Panc1 (cell line): ENCODE results near the gene VWA3B. TPM values are rescaled to one million over a fixed set of nuclear protein-coding genes. Genes with fewer than 3 reads are reported as not detected.

Source experiments
- ATAC-seq: fragments of 200-7000 bp; cut with Tn5 transposase; 2 replicates; pipeline ENCODE4 v1.9.1; 2020; ENCODE audit warnings: mild to moderate bottlenecking, moderate library complexity
- BruUV-seq: library from RNA; stranded (reverse); fragments of 400-500 nt; replicated peaks from 2 replicates; lab custom pipeline; 2021; lab: Mats Ljungman, UMichigan
- CTCF ChIA-PET: fragments of 300-600 bp; sonication (Branson Sonifier 250); formaldehyde crosslinking; loops from one replicate; lab custom pipeline; 2022; ENCODE audit warnings: antibody characterized with exemption; lab: Charles Lee
- POLR2A ChIA-PET: fragments of 300-600 bp; sonication (Branson Sonifier 250); formaldehyde crosslinking; loops from one replicate; lab custom pipeline; 2022; ENCODE audit warnings: antibody characterized with exemption; lab: Charles Lee
- DNase-seq: peaks from one replicate; pipeline ENCODE4 v3.0.0-alpha.2; 2010; ENCODE audit warnings: low read depth, low spot score
- H3K27ac ChIP-seq: 2 replicates; pipeline ENCODE4 v1.5.1; 2011; ENCODE audit warnings: mild to moderate bottlenecking, low read length, inconsistent platforms
- H3K27me3 ChIP-seq: fragments of 200-500 bp; sonication (Bioruptor generic); 2 replicates; pipeline ENCODE4 v1.6.0; 2014; ENCODE audit warnings: low read length, inconsistent platforms; ENCODE audit not compliant: control insufficient read depth, insufficient read depth
- H3K36me3 ChIP-seq: fragments of 200-500 bp; sonication (Bioruptor generic); 2 replicates; pipeline ENCODE4 v1.5.1; 2014; ENCODE audit warnings: inconsistent platforms, mild to moderate bottlenecking, low read length, moderate library complexity; ENCODE audit not compliant: control insufficient read depth, insufficient read depth
- H3K4me1 ChIP-seq: 2 replicates; pipeline ENCODE4 v1.5.1; 2011; ENCODE audit warnings: inconsistent platforms, mild to moderate bottlenecking, low read length, moderate library complexity; ENCODE audit not compliant: control insufficient read depth, insufficient read depth
- H3K4me3 ChIP-seq, 2 experiments: 2 replicates each; pipeline ENCODE4 v1.5.1; 2011 to 2012; ENCODE audit warnings: low read depth in 2 of 2, low read length in 2 of 2, mild to moderate bottlenecking in 2 of 2, inconsistent platforms in 1 of 2, moderate library complexity in 1 of 2
- H3K9me3 ChIP-seq: fragments of 200-500 bp; sonication (Bioruptor generic); 2 replicates; pipeline ENCODE4 v1.5.1; 2014; ENCODE audit warnings: low read depth, mild to moderate bottlenecking, inconsistent platforms, low read length, moderate library complexity; ENCODE audit not compliant: control insufficient read depth, insufficient read depth
- CTCF ChIP-seq: fragments of 450-650 bp; IDR thresholded peaks from 2 replicates; pipeline ENCODE4 v1.5.1; 2017; ENCODE audit warnings: mild to moderate bottlenecking
- POLR2AphosphoS5 ChIP-seq: IDR thresholded peaks from 2 replicates; pipeline ENCODE4 v1.6.1; 2012; ENCODE audit warnings: mild to moderate bottlenecking, low read depth, low read length, moderate library complexity
- REST ChIP-seq, 2 experiments: IDR thresholded peaks; 2 replicates each; pipeline ENCODE4 v1.6.1; 2011 to 2012; ENCODE audit warnings: low read depth in 2 of 2, control low read depth in 1 of 2, low read length in 1 of 2, mild to moderate bottlenecking in 1 of 2, moderate library complexity in 1 of 2; ENCODE audit not compliant: insufficient read depth in 1 of 2
- SIN3A ChIP-seq: IDR thresholded peaks from 2 replicates; pipeline ENCODE4 v1.6.1; 2012; ENCODE audit warnings: low read depth, mild to moderate bottlenecking, low read length, moderate library complexity, borderline replicate concordance; ENCODE audit not compliant: insufficient read depth
- TCF7L2 ChIP-seq: IDR thresholded peaks from 2 replicates; pipeline ENCODE4 v1.6.1; 2011; ENCODE audit warnings: mild to moderate bottlenecking, low read depth, low read length, inconsistent platforms
- in situ Hi-C: cut with HindIII; loops from 2 replicates; pipeline ENCODE4 v1.10.0; 2016; ENCODE audit warnings: low sequenced_read_pairs, low pct_unique_long_range_greater_than_20kb
- intact Hi-C: fragments of 100-400 bp; cut with micrococcal nuclease; formaldehyde crosslinking; loops from one replicate; pipeline ENCODE4 v1.10.0; 2022; ENCODE audit not compliant: unreplicated experiment
- total RNA-seq: library from RNA; stranded (reverse); gene quantifications from one replicate; pipeline ENCODE4 v1.2.1, GENCODE V29; 2021; ENCODE audit not compliant: unreplicated experiment

Gene VWA3B
- total RNA-seq, 1 experiment from 2014 or later = not detected

- Histone ChIP-seq H3K36me3 (no peaks in the 10 kb centered on the region), H3K9me3 (no peaks in the 10 kb centered on the region), H3K4me3 (no peak overlapping the region), H3K27me3 (no peaks in the 10 kb centered on the region), H3K4me1 (no peaks in the 10 kb centered on the region), H3K27ac (no peak overlapping the region)
- ATAC-seq (no peak), DNase-seq (no peak)
- in situ Hi-C loops = no loop called here
- BruUV-seq = no TSS peak
- POLR2A ChIA-PET = no interaction called here
- CTCF ChIA-PET = no interaction called here
- TF ChIP-seq REST (IDR thresholded peaks at IDR 0.05; ENCODE audit: insufficient read depth in 1 of 2, low read depth in 2 of 2, low read length in 1 of 2) = no peak
- no peak for TF ChIP-seq TCF7L2
- TF ChIP-seq SIN3A = no peak
- no peak for TF ChIP-seq CTCF
- no peak for TF ChIP-seq POLR2AphosphoS5
- intact Hi-C loops = no loop called here
Measured at GRCh38 chr2:98140210-98140609, 53.2 kb downstream of the VWA3B start.

- Histone ChIP-seq H3K4me1 (no peaks in the 10 kb centered on the region), H3K27me3 (no peaks in the 10 kb centered on the region), H3K36me3 (no peaks in the 10 kb centered on the region), H3K4me3 (no peak overlapping the region), H3K27ac (no peak overlapping the region), H3K9me3 (no peaks in the 10 kb centered on the region)
- intact Hi-C loops (no loop called here), in situ Hi-C loops (no loop called here)
- POLR2A ChIA-PET = no interaction called here
- DNase-seq = no peak
- TF ChIP-seq CTCF (no peak), REST (IDR thresholded peaks at IDR 0.05; ENCODE audit: insufficient read depth in 1 of 2, low read depth in 2 of 2, low read length in 1 of 2) (no peak), SIN3A (no peak), POLR2AphosphoS5 (no peak), TCF7L2 (no peak)
- no TSS peak for BruUV-seq
- ATAC-seq = no peak
- CTCF ChIA-PET = no interaction called here
Measured at GRCh38 chr2:98142106-98142791, 55.3 kb downstream of the VWA3B start.
